Tibial artery (tissue), 4 donors: ENCODE measurements around the gene SNX30.
A peak's percentile ranks its signal among the peaks of the same experiment; 100 is the strongest.

Experiments used
- DNase-seq, 2 donors: peaks; one replicate each; pipeline ENCODE4 v3.0.0-alpha.2; 2019
- H3K27ac ChIP-seq, 2 donors: fragments of 200-600 bp; sonication (generic) in 1 of 2; 1 replicate in 1 of 2; 2 replicates in 1 of 2; pipeline ENCODE4 v1.5.1; 2018 to 2019; ENCODE audit warnings: mild to moderate bottlenecking in 1 of 2
- H3K27me3 ChIP-seq, 2 donors: fragments of 200-600 bp; sonication (generic) in 1 of 2; one replicate each; pipeline versions ENCODE4 v1.5.1 to v1.6.0; 2016 to 2019
- H3K36me3 ChIP-seq, 3 donors: fragments of 200-600 bp; sonication (generic) in 2 of 3; one replicate each; pipeline ENCODE4 v1.5.1; 2016 to 2019; ENCODE audit warnings: mild to moderate bottlenecking in 2 of 3
- H3K4me1 ChIP-seq, 4 donors: fragments of 200-600 bp; sonication (generic) in 2 of 4; 1 replicate in 3 of 4; 2 replicates in 1 of 4; pipeline ENCODE4 v1.5.1; 2016 to 2019
- H3K4me3 ChIP-seq, 2 donors: fragments of 200-600 bp; sonication (generic) in 1 of 2; 1 replicate in 1 of 2; 2 replicates in 1 of 2; pipeline ENCODE4 v1.5.1; 2018 to 2019; ENCODE audit warnings: mild to moderate bottlenecking in 2 of 2
- H3K9me3 ChIP-seq, 3 donors: fragments of 200-600 bp; sonication (generic) in 1 of 3; one replicate each; pipeline ENCODE4 v1.5.1; 2016 to 2019
- intact Hi-C: fragments of 100-400 bp; cut with DNase I; formaldehyde crosslinking; loops from one replicate; pipeline ENCODE4 v1.15.0; 2023; ENCODE audit warnings: low total_unique reads
- TF ChIP-seq, protein P1 (sequence below), 2 experiments: fragments of 200-600 bp in 1 of 2; fragments of 450-650 bp in 1 of 2; IDR thresholded peaks; one replicate each; pipeline ENCODE4 v1.5.1; 2017 to 2019; ENCODE audit warnings: antibody characterized with exemption in 2 of 2, mild to moderate bottlenecking in 1 of 2, moderate library complexity in 1 of 2

SNX30 gene

GRCh38 chr9:112765281-112765680 lies 14.7 kb downstream of the SNX30 start:
- Histone ChIP-seq H3K4me3 (no peak overlapping the region), H3K4me1 (peaks cover 0 to 10% (median 8%) of the 10 kb centered on the region in 4 donors), H3K9me3 (peaks cover 0 to 5% (median 0%) of the 10 kb centered on the region in 3 donors), H3K36me3 (no peaks in the 10 kb centered on the region), H3K27me3 (no peaks in the 10 kb centered on the region), H3K27ac (no peak overlapping the region)
- DNase-seq, result no peak
- intact Hi-C loops, result no loop called here
- TF ChIP-seq, protein P1, sequence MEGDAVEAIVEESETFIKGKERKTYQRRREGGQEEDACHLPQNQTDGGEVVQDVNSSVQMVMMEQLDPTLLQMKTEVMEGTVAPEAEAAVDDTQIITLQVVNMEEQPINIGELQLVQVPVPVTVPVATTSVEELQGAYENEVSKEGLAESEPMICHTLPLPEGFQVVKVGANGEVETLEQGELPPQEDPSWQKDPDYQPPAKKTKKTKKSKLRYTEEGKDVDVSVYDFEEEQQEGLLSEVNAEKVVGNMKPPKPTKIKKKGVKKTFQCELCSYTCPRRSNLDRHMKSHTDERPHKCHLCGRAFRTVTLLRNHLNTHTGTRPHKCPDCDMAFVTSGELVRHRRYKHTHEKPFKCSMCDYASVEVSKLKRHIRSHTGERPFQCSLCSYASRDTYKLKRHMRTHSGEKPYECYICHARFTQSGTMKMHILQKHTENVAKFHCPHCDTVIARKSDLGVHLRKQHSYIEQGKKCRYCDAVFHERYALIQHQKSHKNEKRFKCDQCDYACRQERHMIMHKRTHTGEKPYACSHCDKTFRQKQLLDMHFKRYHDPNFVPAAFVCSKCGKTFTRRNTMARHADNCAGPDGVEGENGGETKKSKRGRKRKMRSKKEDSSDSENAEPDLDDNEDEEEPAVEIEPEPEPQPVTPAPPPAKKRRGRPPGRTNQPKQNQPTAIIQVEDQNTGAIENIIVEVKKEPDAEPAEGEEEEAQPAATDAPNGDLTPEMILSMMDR (IDR thresholded peaks at IDR 0.05), result no peak

GRCh38 chr9:112771359-112772214 lies 21.0 kb downstream of the SNX30 start:
- peaks cover 0 to 30% (median 0%) of the 10 kb centered on the region in 4 donors for H3K4me1 ChIP-seq
- H3K27me3 ChIP-seq, result no peaks in the 10 kb centered on the region
- H3K36me3 ChIP-seq, result no peaks in the 10 kb centered on the region
- no peak overlapping the region for H3K4me3 ChIP-seq
- no peaks in the 10 kb centered on the region for H3K9me3 ChIP-seq
- peak overlapping the region in 1 of 2 donors; percentile 2 for H3K27ac ChIP-seq
- DNase-seq, result no peak
- TF ChIP-seq, protein P1 (IDR thresholded peaks at IDR 0.05), result no peak
- intact Hi-C loops, result no loop called here

GRCh38 chr9:112772215-112772509 lies 21.6 kb downstream of the SNX30 start:
- intact Hi-C loops, result no loop called here
- H3K36me3 ChIP-seq, result no peaks in the 10 kb centered on the region
- H3K4me3 ChIP-seq, result no peak overlapping the region
- TF ChIP-seq, protein P1 (IDR thresholded peaks at IDR 0.05), result no peak
- peak overlapping the region in 1 of 2 donors; percentile 2 for H3K27ac ChIP-seq
- no peak for DNase-seq
- no peaks in the 10 kb centered on the region for H3K9me3 ChIP-seq
- no peaks in the 10 kb centered on the region for H3K27me3 ChIP-seq
- peaks cover 0 to 30% (median 0%) of the 10 kb centered on the region in 4 donors for H3K4me1 ChIP-seq

GRCh38 chr9:112772551-112772950 lies 22.0 kb downstream of the SNX30 start:
- Histone ChIP-seq H3K4me1 (peaks cover 0 to 30% (median 0%) of the 10 kb centered on the region in 4 donors), H3K36me3 (no peaks in the 10 kb centered on the region), H3K4me3 (no peak overlapping the region), H3K27me3 (no peaks in the 10 kb centered on the region), H3K9me3 (no peaks in the 10 kb centered on the region), H3K27ac (no peak overlapping the region)
- intact Hi-C loops, result no loop called here
- no peak for DNase-seq
- TF ChIP-seq, protein P1 (IDR thresholded peaks at IDR 0.05), result no peak

- intact Hi-C loops, result no loop called here
- H3K27me3 ChIP-seq, result no peaks in the 10 kb centered on the region
- no peak overlapping the region for H3K4me3 ChIP-seq
- DNase-seq, result no peak
- TF ChIP-seq, protein P1 (IDR thresholded peaks at IDR 0.05), result no peak
- peaks cover 0 to 30% (median 0%) of the 10 kb centered on the region in 4 donors for H3K4me1 ChIP-seq
- no peaks in the 10 kb centered on the region for H3K36me3 ChIP-seq
- no peak overlapping the region for H3K27ac ChIP-seq
- no peaks in the 10 kb centered on the region for H3K9me3 ChIP-seq
Observed at GRCh38 chr9:112774006-112774996, 23.7 kb downstream of the SNX30 start.
